HEK293T (cell line): ENCODE data around the gene INCENP.

Source experiments
- BHLHE40 ChIP-seq: fragments of 450-650 bp; IDR thresholded peaks from 2 replicates; pipeline ENCODE4 v1.6.1; 2016; ENCODE audit warnings: mild to moderate bottlenecking, moderate library complexity, borderline replicate concordance
- ELF4 ChIP-seq: fragments of 450-650 bp; IDR thresholded peaks from 2 replicates; pipeline ENCODE4 v1.6.1; 2017; ENCODE audit warnings: antibody characterized with exemption
- FOXA1 ChIP-seq: fragments of 450-650 bp; IDR thresholded peaks from 2 replicates; pipeline ENCODE4 v1.6.1; 2016; ENCODE audit warnings: mild to moderate bottlenecking
- FOXK2 ChIP-seq: fragments of 450-650 bp; IDR thresholded peaks from 2 replicates; pipeline ENCODE4 v1.6.1; 2016; ENCODE audit warnings: mild to moderate bottlenecking
- FOXM1 ChIP-seq: fragments of 450-650 bp; IDR thresholded peaks from 2 replicates; pipeline ENCODE4 v1.6.1; 2017; ENCODE audit warnings: mild to moderate bottlenecking, borderline replicate concordance
- NFRKB ChIP-seq: fragments of 450-650 bp; IDR thresholded peaks from 2 replicates; pipeline ENCODE4 v1.6.1; 2016; ENCODE audit warnings: mild to moderate bottlenecking, moderate library complexity
- SP1 ChIP-seq: fragments of 450-650 bp; IDR thresholded peaks from 2 replicates; pipeline ENCODE4 v1.6.1; 2017
- ZNF384 ChIP-seq: fragments of 450-650 bp; IDR thresholded peaks from 2 replicates; pipeline ENCODE4 v1.6.1; 2016

GRCh38 chr11:62125316-62125715, 1.5 kb downstream of the INCENP start:
- TF ChIP-seq ZNF384 (no peak), BHLHE40 (no peak), FOXM1 (no peak), NFRKB (no peak), FOXK2 (no peak), FOXA1 (no peak), SP1 (no peak), ELF4 (no peak)
